ENCODE data around the gene CCND3.

CCND3 gene

DNA sequence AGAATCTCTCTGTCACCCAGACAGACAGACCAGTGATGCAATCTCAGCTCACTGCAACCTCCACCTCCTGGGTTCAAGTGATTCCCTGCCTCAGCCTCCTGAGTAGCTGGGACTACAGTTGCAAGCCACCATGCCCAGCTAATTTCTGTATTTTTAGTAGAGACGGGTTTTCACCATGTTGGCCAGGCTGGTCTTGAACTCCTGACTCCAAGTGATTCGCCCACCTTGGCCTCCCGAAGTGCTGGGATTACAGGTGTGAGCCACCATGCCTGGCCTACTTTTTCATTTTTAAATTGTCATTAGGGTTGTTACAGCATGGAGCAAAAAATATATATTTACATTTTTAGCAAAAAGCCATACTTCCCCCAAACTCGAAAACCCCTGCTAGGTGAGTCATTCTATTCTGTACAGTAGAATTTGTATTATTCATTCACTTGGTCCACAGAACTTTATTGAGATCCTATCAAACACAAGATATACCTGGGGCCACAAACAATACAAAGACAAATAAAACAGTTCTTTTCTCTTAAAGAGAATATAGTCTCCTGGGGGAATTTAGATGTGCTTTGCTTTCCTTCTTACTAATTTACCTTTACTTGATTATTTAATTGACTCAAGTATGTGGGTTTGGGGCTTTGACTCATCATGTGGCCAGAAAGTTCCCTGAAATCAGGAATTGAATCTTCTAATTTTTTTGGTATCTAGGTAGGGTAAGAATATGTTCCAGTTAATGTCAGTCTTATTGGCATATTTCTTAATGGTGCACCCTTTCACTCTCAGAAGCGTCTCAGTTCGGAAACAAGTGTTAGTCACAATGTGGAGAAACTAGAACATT is 16.6 kb upstream of the CCND3 start:
- Histone ChIP-seq H3K4me1 (ENCODE audit: low read length) (no peaks in the 10 kb centered on the region), H3K27me3 (replicated peaks; ENCODE audit: insufficient read depth, low read length) (no peaks in the 10 kb centered on the region), H3K27ac (ENCODE audit: low read length) (no peak overlapping the region), H3K4me2 (ENCODE audit: low read depth, low read length) (no peak overlapping the region), H3F3A (ENCODE audit: insufficient read depth, low read length) (no peaks in the 10 kb centered on the region), H3K4me3 (ENCODE audit: low read length) (no peak overlapping the region), H2AFZ (ENCODE audit: low read length) (no peak overlapping the region), H3K36me3 (replicated peaks; ENCODE audit: insufficient read depth, low read length) (no peaks in the 10 kb centered on the region), H4K20me1 (ENCODE audit: insufficient read depth, low read length) (no peaks in the 10 kb centered on the region), H3K9ac (ENCODE audit: low read length) (no peak overlapping the region), H3K9me3 (replicated peaks; ENCODE audit: insufficient read depth, low read length) (no peaks in the 10 kb centered on the region), H3K9me2 (replicated peaks; ENCODE audit: insufficient read depth, low read length) (no peaks in the 10 kb centered on the region), H3K79me2 (ENCODE audit: low read length) (no peaks in the 10 kb centered on the region)
- no peak for TF ChIP-seq EZH2 (optimal IDR thresholded peaks at IDR 0.05; ENCODE audit: low read depth, low read length)
- TF ChIP-seq, protein P1, sequence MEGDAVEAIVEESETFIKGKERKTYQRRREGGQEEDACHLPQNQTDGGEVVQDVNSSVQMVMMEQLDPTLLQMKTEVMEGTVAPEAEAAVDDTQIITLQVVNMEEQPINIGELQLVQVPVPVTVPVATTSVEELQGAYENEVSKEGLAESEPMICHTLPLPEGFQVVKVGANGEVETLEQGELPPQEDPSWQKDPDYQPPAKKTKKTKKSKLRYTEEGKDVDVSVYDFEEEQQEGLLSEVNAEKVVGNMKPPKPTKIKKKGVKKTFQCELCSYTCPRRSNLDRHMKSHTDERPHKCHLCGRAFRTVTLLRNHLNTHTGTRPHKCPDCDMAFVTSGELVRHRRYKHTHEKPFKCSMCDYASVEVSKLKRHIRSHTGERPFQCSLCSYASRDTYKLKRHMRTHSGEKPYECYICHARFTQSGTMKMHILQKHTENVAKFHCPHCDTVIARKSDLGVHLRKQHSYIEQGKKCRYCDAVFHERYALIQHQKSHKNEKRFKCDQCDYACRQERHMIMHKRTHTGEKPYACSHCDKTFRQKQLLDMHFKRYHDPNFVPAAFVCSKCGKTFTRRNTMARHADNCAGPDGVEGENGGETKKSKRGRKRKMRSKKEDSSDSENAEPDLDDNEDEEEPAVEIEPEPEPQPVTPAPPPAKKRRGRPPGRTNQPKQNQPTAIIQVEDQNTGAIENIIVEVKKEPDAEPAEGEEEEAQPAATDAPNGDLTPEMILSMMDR (IDR thresholded peaks at IDR 0.05; ENCODE audit: low read length), result no peak
- no peak for TF ChIP-seq EZH2phosphoT487 (IDR thresholded peaks at IDR 0.05; ENCODE audit: low read length)
- DNase-seq, result no peak

DNA sequence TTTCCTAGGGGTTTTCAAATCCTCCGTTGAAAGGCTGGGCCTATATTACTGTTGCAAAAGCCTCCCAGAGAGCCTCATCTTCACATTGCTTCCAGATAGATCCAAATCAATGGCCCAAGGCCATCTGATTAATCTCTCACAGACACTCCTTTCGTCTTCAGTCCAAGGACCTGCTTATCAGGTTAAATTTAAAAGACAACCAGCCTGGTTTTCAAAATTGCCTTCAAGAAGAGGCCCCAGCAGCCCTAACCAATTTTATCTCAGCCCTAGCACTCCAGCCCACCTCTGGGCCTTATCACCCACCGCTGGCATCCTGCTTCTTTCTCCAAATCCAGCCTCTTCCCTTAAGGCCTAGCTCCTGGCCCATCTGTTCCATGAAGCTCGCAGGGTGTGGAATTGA is 15.5 kb upstream of the CCND3 start:
- Histone ChIP-seq H3K9me3 (replicated peaks; ENCODE audit: insufficient read depth, low read length) (no peaks in the 10 kb centered on the region), H3K36me3 (replicated peaks; ENCODE audit: insufficient read depth, low read length) (no peaks in the 10 kb centered on the region), H2AFZ (ENCODE audit: low read length) (no peak overlapping the region), H4K20me1 (ENCODE audit: insufficient read depth, low read length) (no peaks in the 10 kb centered on the region), H3K79me2 (ENCODE audit: low read length) (no peaks in the 10 kb centered on the region), H3K4me3 (ENCODE audit: low read length) (no peak overlapping the region), H3K4me2 (ENCODE audit: low read depth, low read length) (no peak overlapping the region), H3F3A (ENCODE audit: insufficient read depth, low read length) (no peaks in the 10 kb centered on the region), H3K27ac (ENCODE audit: low read length) (no peak overlapping the region), H3K27me3 (replicated peaks; ENCODE audit: insufficient read depth, low read length) (no peaks in the 10 kb centered on the region), H3K4me1 (ENCODE audit: low read length) (no peaks in the 10 kb centered on the region), H3K9ac (ENCODE audit: low read length) (no peak overlapping the region), H3K9me2 (replicated peaks; ENCODE audit: insufficient read depth, low read length) (no peaks in the 10 kb centered on the region)
- TF ChIP-seq EZH2 (optimal IDR thresholded peaks at IDR 0.05; ENCODE audit: low read depth, low read length), result no peak
- TF ChIP-seq, protein P1 (IDR thresholded peaks at IDR 0.05; ENCODE audit: low read length), result no peak
- no peak for DNase-seq

DNA sequence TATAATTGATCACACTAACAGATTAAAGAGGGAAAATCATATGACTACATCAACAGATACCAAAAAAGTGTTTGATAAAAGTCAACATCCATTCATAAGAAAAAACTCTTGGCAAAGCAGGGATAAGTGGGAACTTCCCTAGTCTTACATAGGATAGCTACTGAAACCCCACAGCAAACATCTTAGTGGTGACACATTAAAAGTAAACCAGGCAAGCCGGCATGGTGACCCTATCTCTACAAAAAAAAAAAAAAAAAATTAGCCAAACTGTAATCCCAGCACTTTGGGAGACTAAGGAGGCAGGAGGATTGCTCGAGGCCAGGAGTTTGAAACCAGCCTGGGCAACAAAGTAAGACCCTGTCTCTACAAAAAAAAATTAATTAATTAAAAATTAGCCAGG is 13.8 kb upstream of the CCND3 start:
- Histone ChIP-seq H2AFZ (ENCODE audit: low read length) (no peak overlapping the region), H4K20me1 (ENCODE audit: insufficient read depth, low read length) (no peaks in the 10 kb centered on the region), H3K4me2 (ENCODE audit: low read depth, low read length) (no peak overlapping the region), H3K9me2 (replicated peaks; ENCODE audit: insufficient read depth, low read length) (no peaks in the 10 kb centered on the region), H3K9ac (ENCODE audit: low read length) (no peak overlapping the region), H3K4me1 (ENCODE audit: low read length) (no peaks in the 10 kb centered on the region), H3K36me3 (replicated peaks; ENCODE audit: insufficient read depth, low read length) (no peaks in the 10 kb centered on the region), H3K27ac (ENCODE audit: low read length) (no peak overlapping the region), H3F3A (ENCODE audit: insufficient read depth, low read length) (no peaks in the 10 kb centered on the region), H3K4me3 (ENCODE audit: low read length) (no peak overlapping the region), H3K27me3 (replicated peaks; ENCODE audit: insufficient read depth, low read length) (no peaks in the 10 kb centered on the region), H3K79me2 (ENCODE audit: low read length) (no peaks in the 10 kb centered on the region), H3K9me3 (replicated peaks; ENCODE audit: insufficient read depth, low read length) (no peaks in the 10 kb centered on the region)
- no peak for DNase-seq
- TF ChIP-seq, protein P1 (IDR thresholded peaks at IDR 0.05; ENCODE audit: low read length), result no peak
- no peak for TF ChIP-seq EZH2phosphoT487 (IDR thresholded peaks at IDR 0.05; ENCODE audit: low read length)
- TF ChIP-seq EZH2 (optimal IDR thresholded peaks at IDR 0.05; ENCODE audit: low read depth, low read length), result no peak

Measured in MM.1S (cell line).